Hindlimb muscle (tissue), 1 donor: ENCODE measurements around the gene ARHGAP26. TPM values are rescaled to one million over a fixed set of nuclear protein-coding genes. Genes with fewer than 3 reads are reported as not detected.

Experiments
- DNase-seq: peaks from one replicate; pipeline ENCODE4 v3.0.0-alpha.2; 2013
- polyA plus RNA-seq: library from polyadenylated mRNA; unstranded; fragments of 120-200 nt; gene quantifications from one replicate; pipeline ENCODE4 v1.2.1, GENCODE V29; 2013; ENCODE audit not compliant: insufficient read length

ARHGAP26 gene
- polyA plus RNA-seq, 1 donor: 13.8 TPM

GRCh38 chr5:143023411-143024096 lies 253.4 kb downstream of the ARHGAP26 start:
- DNase-seq: no peak

GRCh38 chr5:143024228-143024920 lies 254.2 kb downstream of the ARHGAP26 start:
- DNase-seq: no peak

GRCh38 chr5:143025376-143025775 lies 255.2 kb downstream of the ARHGAP26 start:
- DNase-seq: no peak

- DNase-seq: no peak
These were observed 255.8 kb downstream of the ARHGAP26 start for GRCh38 chr5:143025971-143026370.

- no peak for DNase-seq
These were observed 256.2 kb downstream of the ARHGAP26 start for GRCh38 chr5:143026380-143026779.

- DNase-seq: no peak
These were observed 259.1 kb downstream of the ARHGAP26 start for GRCh38 chr5:143029293-143029692.

GRCh38 chr5:143030349-143030748 lies 260.2 kb downstream of the ARHGAP26 start:
- no peak for DNase-seq

GRCh38 chr5:143031781-143032580 lies 261.8 kb downstream of the ARHGAP26 start:
- DNase-seq: no peak

GRCh38 chr5:143032581-143032836 lies 262.3 kb downstream of the ARHGAP26 start:
- no peak for DNase-seq

GRCh38 chr5:143033535-143034250 lies 263.5 kb downstream of the ARHGAP26 start:
- DNase-seq: no peak

GRCh38 chr5:143036146-143036927 lies 266.2 kb downstream of the ARHGAP26 start:
- no peak for DNase-seq

- DNase-seq: peak; percentile 39
These were observed 266.9 kb downstream of the ARHGAP26 start for GRCh38 chr5:143037071-143037470.

GRCh38 chr5:143037708-143038107 lies 267.5 kb downstream of the ARHGAP26 start:
- no peak for DNase-seq

GRCh38 chr5:143040622-143041021 lies 270.4 kb downstream of the ARHGAP26 start:
- no peak for DNase-seq

GRCh38 chr5:143041461-143041860 lies 271.3 kb downstream of the ARHGAP26 start:
- no peak for DNase-seq

GRCh38 chr5:143041972-143042770 lies 272.0 kb downstream of the ARHGAP26 start:
- DNase-seq: no peak

GRCh38 chr5:143044265-143044664 lies 274.1 kb downstream of the ARHGAP26 start:
- no peak for DNase-seq

GRCh38 chr5:143045062-143045461 lies 274.9 kb downstream of the ARHGAP26 start:
- no peak for DNase-seq

GRCh38 chr5:143046314-143046713 lies 276.1 kb downstream of the ARHGAP26 start:
- no peak for DNase-seq

- DNase-seq: no peak
These were observed 276.9 kb downstream of the ARHGAP26 start for GRCh38 chr5:143047091-143047490.

- no peak for DNase-seq
These were observed 280.0 kb downstream of the ARHGAP26 start for GRCh38 chr5:143050183-143050582.
